WTC11 (cell line): Measurements from ENCODE around the gene ZNF581.

Experiments used
- CTCF ChIP-seq: fragments of 200-600 bp; IDR thresholded peaks from 2 replicates; pipeline ENCODE4 v1.8.0; 2022; ENCODE audit warnings: antibody characterized with exemption
- E2F1 ChIP-seq: sonication (generic); formaldehyde crosslinking; IDR thresholded peaks from 2 replicates; pipeline ENCODE4 v1.8.0; 2022; ENCODE audit warnings: mild to moderate bottlenecking, missing genetic modification reagents
- E2F5 ChIP-seq: sonication (generic); formaldehyde crosslinking; IDR thresholded peaks from 2 replicates; pipeline ENCODE4 v1.8.1; 2022; ENCODE audit warnings: mild to moderate bottlenecking, moderate library complexity, missing genetic modification reagents
- ETV6 ChIP-seq: sonication (generic); formaldehyde crosslinking; IDR thresholded peaks from 2 replicates; pipeline ENCODE4 v1.8.1; 2022; ENCODE audit warnings: mild to moderate bottlenecking, missing genetic modification reagents
- HMGXB4 ChIP-seq: sonication (generic); formaldehyde crosslinking; IDR thresholded peaks from 2 replicates; pipeline ENCODE4 v1.8.1; 2023; ENCODE audit warnings: mild to moderate bottlenecking, moderate library complexity, missing genetic modification reagents
- JUN ChIP-seq: sonication (generic); formaldehyde crosslinking; IDR thresholded peaks from 2 replicates; pipeline ENCODE4 v1.8.0; 2023; ENCODE audit warnings: mild to moderate bottlenecking, missing genetic modification reagents
- PRRX2 ChIP-seq: fragments of 250-450 bp; sonication (Bioruptor Pico); IDR thresholded peaks from 2 replicates; pipeline ENCODE4 v1.8.0; 2021; ENCODE audit warnings: mild to moderate bottlenecking
- SMAD3 ChIP-seq: sonication (generic); formaldehyde crosslinking; IDR thresholded peaks from 2 replicates; pipeline ENCODE4 v1.8.0; 2022; ENCODE audit warnings: missing genetic modification reagents, mild to moderate bottlenecking, borderline replicate concordance
- SP1 ChIP-seq: sonication (generic); formaldehyde crosslinking; conservative IDR thresholded peaks from 2 replicates; pipeline ENCODE4 v1.8.1; 2022; ENCODE audit warnings: missing genetic modification reagents
- TEAD1 ChIP-seq: sonication (generic); formaldehyde crosslinking; IDR thresholded peaks from 2 replicates; pipeline ENCODE4 v1.8.0; 2022; ENCODE audit warnings: mild to moderate bottlenecking, missing genetic modification reagents
- TEAD4 ChIP-seq: sonication (generic); formaldehyde crosslinking; IDR thresholded peaks from 2 replicates; pipeline ENCODE4 v1.8.0; 2022; ENCODE audit warnings: mild to moderate bottlenecking, missing genetic modification reagents
- USF1 ChIP-seq: sonication (generic); formaldehyde crosslinking; IDR thresholded peaks from 2 replicates; pipeline ENCODE4 v1.8.0; 2022; ENCODE audit warnings: mild to moderate bottlenecking, missing genetic modification reagents
- USF2 ChIP-seq: sonication (generic); formaldehyde crosslinking; IDR thresholded peaks from 2 replicates; pipeline ENCODE4 v1.8.1; 2023; ENCODE audit warnings: mild to moderate bottlenecking, missing genetic modification reagents, moderate library complexity
- ZMAT4 ChIP-seq: fragments of 250-450 bp; sonication (Bioruptor Pico); IDR thresholded peaks from 2 replicates; pipeline ENCODE4 v1.9.0; 2021; ENCODE audit warnings: mild to moderate bottlenecking

GRCh38 chr19:55688422-55689218, 45.2 kb downstream of the ZNF581 start:
- TF ChIP-seq USF2 (CRISPR knock-in tag) (no peak), CTCF (no peak), ETV6 (CRISPR knock-in tag) (no peak), SMAD3 (no peak), USF1 (no peak), TEAD1 (CRISPR knock-in tag) (no peak), ZMAT4 (CRISPR knock-in tag) (no peak), JUN (no peak), E2F5 (CRISPR knock-in tag) (no peak), HMGXB4 (CRISPR knock-in tag) (no peak), E2F1 (CRISPR knock-in tag) (no peak), PRRX2 (CRISPR knock-in tag) (no peak), SP1 (CRISPR knock-in tag) (no peak), TEAD4 (CRISPR knock-in tag) (no peak)
